Activated CD4-positive, alpha-beta T cell treated with anti-CD3 and anti-CD28 coated beads, Interleukin-2, Interleukin-6, amounts not matched to agents 100 ng/mL and 50 ng/mL, durations not matched to agents 16 hours and 8 hours (primary cell): ENCODE measurements around the gene TXNL4B.
"Not testable (repeated sequence)": the region's sequence is repeated elsewhere in the genome, so short reads cannot be mapped to it uniquely, and the experiment has no call there.

Source experiments
- DNase-seq: peaks from one replicate; pipeline ENCODE4 v3.0.0-alpha.2; 2020

TXNL4B gene

GRCh38 chr16:72072514-72073342, 20.7 kb downstream of the TXNL4B start:
- no peak for DNase-seq

- DNase-seq = no peak
Observed at GRCh38 chr16:72068930-72069329, 24.5 kb downstream of the TXNL4B start.

GRCh38 chr16:72066747-72067146, 26.7 kb downstream of the TXNL4B start:
- peak; percentile 36 for DNase-seq

- DNase-seq = no peak
Observed at GRCh38 chr16:72064361-72064894, 29.0 kb downstream of the TXNL4B start.

DNA sequence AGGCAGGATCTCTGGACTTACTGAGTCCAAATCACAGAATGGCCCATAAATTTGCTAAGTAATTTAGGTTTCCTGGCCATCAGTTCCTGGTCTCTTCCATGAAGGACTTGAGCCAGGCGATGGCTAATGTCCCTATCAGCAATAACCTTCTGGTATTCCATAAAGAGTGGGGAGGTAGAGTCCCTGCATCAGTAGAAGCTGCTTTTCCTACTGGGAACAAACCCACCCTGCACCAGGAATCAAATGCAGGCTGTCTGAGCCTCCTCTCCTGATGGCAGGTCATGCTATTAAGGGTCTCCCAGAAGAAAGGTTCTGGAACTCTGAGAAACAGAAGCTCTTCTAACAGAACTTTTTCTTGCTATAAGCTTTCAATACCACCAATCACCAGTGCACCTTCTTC, 31.9 kb downstream of the TXNL4B start:
- no peak for DNase-seq

DNA sequence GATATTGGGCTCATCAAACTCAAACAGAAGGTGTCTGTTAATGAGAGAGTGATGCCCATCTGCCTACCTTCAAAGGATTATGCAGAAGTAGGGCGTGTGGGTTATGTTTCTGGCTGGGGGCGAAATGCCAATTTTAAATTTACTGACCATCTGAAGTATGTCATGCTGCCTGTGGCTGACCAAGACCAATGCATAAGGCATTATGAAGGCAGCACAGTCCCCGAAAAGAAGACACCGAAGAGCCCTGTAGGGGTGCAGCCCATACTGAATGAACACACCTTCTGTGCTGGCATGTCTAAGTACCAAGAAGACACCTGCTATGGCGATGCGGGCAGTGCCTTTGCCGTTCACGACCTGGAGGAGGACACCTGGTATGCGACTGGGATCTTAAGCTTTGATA, 33.0 kb downstream of the TXNL4B start:
- no peak for DNase-seq

DNA sequence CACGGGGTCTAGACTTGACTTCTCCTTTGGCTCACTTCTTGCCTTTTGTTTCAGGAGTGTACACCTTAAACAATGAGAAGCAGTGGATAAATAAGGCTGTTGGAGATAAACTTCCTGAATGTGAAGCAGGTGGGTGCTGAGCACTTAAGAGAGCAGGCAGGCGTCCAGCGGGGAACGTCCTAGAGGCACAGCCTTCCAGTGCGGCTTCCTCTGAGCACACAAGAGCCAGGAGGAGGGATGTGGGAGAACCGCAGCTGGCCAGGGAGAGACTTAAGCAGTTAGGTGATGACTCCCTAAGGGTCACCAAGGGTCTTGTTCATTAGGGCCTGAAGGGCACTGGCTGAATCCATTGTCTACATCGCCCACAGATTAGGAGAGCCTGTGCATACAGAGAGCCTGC, 34.4 kb downstream of the TXNL4B start:
- DNase-seq = not testable (repeated sequence)

- DNase-seq = not testable (repeated sequence)
Observed at GRCh38 chr16:72057313-72057712, 36.1 kb downstream of the TXNL4B start.

DNA sequence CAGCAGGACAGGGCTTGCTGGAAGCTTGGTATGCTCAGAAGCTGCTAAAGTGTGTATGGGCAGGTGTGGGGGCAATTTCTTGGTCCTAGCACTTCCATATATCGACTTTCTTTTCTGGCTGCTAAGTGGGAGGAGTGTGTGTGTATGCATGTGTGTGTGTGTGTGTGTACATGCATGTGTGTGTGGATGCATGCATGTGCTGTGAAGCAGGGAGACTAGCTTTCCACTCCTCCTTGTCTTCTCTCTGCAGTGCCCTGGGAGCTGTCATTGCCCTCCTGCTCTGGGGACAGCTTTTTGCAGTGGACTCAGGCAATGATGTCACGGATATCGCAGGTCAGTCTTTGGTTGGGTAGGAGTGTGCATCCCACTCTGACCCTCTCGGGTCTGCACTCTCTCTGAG, 37.5 kb downstream of the TXNL4B start:
- no peak for DNase-seq

- not testable (repeated sequence) for DNase-seq
Observed at GRCh38 chr16:72054254-72054847, 39.1 kb downstream of the TXNL4B start, which contains the start of gene HP. Gene HP (plus strand): TSS chr16:72054505. CDS start chr16:72054653, 148 bp downstream.

DNA sequence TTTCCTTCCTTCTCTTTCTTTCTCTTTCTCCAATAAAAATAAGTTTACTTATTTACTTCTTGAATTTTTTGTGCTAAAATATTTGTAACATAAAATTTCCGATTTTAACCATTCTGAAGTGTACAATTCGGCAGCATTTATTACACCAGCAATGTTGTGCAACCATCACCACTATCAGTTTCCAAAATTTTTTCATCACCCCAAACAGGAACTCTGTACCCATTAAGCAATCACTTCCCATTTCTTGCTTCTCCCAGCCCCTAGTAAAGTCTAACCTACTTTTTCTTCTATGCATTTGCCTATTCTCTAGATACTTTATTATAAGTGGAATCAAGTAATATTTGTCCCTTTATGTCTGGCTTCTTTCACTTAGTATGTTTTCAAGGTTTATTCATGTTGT, 41.6 kb downstream of the TXNL4B start:
- DNase-seq = no peak

- DNase-seq = no peak
Observed at GRCh38 chr16:72050769-72051464, 42.5 kb downstream of the TXNL4B start.

DNA sequence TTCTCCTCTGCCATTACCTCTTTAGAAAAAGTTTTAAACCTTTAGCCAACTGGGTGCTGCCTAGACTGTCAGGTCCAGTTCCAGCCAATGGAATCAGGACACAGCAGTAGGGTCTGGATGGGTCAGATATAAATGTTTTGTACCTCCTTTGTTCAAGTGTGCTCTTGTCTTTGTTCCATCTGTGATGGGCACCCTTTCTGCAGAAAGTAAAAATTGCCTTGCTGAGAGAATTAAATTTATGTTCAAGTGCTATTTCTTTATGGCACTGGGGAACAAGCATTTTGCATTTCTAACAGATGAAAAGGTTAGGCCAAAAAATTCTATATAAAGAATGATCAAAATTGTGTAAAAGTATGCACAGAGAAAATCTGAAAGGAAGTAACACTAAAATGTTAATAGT, 44.3 kb downstream of the TXNL4B start:
- no peak for DNase-seq

DNA sequence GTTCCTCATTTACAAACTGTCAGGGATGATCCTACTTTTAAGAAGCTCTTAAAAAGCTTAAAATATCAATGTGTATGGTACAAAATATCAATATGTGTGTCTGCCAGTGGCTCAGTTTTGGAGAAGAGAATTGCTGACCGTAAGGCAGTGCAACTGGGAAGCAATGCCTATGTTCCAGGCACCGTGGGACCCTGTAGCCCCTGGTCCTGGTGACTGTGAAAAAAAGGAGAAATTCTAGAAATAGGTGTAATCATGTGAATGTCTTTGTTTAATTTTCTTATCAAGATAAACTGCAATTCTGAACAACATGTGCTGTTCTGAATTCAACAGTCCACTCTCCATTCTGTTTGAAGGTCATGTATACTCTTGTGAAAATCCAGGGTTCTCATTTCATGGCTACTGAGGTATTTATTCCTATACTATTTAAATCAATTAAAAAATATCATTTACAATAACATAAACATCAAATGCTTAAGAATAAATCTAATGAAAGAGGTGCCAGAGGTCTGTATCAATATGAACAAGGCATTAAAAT, 48.5 kb downstream of the TXNL4B start:
- DNase-seq = no peak

DNA sequence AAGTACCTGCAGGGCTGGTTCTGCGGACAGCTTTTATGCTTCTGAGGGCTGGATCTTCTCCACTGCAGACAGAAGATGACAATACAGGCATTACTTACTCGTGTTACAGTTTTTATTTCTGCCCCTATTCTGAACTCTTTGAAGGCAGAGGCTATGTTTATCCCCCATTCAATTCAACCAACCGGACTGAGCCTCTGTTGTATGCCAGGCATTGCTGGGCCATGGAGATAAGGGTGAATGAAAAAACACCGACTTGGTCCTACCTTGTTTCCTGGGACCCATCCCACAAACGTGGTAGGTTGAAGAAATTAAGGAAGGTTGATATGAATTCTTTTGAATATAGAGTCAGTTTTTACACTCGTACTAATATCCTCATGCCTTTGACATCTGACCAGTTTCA, 49.1 kb downstream of the TXNL4B start:
- no peak for DNase-seq

- DNase-seq = no peak
Observed at GRCh38 chr16:72043539-72043938, 49.9 kb downstream of the TXNL4B start.

- DNase-seq = no peak
Observed at GRCh38 chr16:72043058-72043457, 50.4 kb downstream of the TXNL4B start.

DNA sequence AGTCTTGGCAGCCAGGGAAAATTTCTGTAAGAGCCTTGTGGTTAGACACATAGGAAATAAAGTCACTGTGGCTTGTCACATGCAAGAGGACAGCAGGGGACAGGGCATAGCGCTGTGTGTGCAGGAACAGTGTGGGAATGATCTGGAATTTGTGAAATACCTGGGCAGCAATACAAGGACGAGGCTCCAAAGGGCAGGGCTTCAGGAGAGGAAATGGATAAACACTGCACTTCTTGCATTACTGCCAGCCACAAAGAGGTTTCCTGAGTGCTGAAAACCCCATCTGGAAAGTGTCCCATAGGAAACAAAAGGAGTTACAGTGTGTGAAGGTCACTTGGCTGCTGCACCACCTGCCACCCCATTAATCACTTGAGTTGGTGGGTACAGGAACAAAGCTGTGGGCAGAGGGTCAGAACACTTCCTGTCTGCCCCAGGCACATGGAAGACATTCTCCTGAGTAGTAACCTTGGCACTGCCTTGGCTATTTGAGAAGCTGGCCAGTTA, 51.2 kb downstream of the TXNL4B start:
- no peak for DNase-seq

DNA sequence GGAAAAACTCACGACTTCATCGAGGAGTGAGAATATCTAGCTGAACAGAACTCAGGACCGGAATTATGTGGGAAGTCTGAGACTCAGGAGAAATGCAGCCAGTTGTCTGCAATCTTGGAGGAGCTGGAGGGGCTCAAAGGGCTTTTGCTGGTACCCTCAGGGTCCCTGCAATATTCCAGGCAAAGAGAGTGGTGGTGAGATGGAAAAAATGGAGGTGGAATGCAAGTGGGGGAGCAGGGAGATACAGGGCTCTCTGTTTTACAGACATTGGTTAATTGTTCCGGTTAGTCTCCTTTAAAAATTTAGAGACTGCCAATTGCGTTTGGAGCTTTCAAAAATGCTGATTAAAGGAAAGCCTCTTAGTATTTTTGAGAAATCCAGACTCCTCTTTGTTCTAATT, 57.3 kb downstream of the TXNL4B start:
- DNase-seq = no peak
